Smooth muscle cell (in vitro differentiated cells): ENCODE results near the gene C5orf58. TPM values are rescaled to one million over a fixed set of nuclear protein-coding genes. Genes with fewer than 3 reads are reported as not detected.

ENCODE experiments used
- DNase-seq: peaks from one replicate; lab custom pipeline; 2025; ENCODE audit not compliant: unreplicated experiment; lab: John Stamatoyannopoulos, UW
- H2AFZ ChIP-seq: fragments of 200-600 bp; sonication (generic); 2 replicates; pipeline ENCODE4 v1.6.0; 2016; ENCODE audit warnings: antibody characterized with exemption, low read depth, mild to moderate bottlenecking
- H3F3A ChIP-seq: fragments of 200-600 bp; sonication (generic); 2 replicates; pipeline ENCODE4 v1.6.0; 2017; ENCODE audit warnings: antibody characterized with exemption, low read depth
- H3K27ac ChIP-seq: fragments of 200-600 bp; sonication (generic); 2 replicates; pipeline ENCODE4 v1.5.1; 2016; ENCODE audit warnings: low read depth, mild to moderate bottlenecking
- H3K27me3 ChIP-seq: fragments of 200-600 bp; sonication (generic); 2 replicates; pipeline ENCODE4 v1.6.1; 2016; ENCODE audit warnings: low read depth, mild to moderate bottlenecking
- H3K36me3 ChIP-seq: fragments of 200-600 bp; sonication (generic); 2 replicates; pipeline ENCODE4 v1.5.1; 2016; ENCODE audit warnings: low read depth
- H3K4me1 ChIP-seq: fragments of 200-600 bp; sonication (generic); 2 replicates; pipeline ENCODE4 v1.5.1; 2016; ENCODE audit warnings: low read depth
- H3K4me2 ChIP-seq: fragments of 200-600 bp; sonication (generic); 2 replicates; pipeline ENCODE4 v1.6.0; 2016; ENCODE audit warnings: mild to moderate bottlenecking
- H3K4me3 ChIP-seq: fragments of 200-600 bp; sonication (generic); 2 replicates; pipeline ENCODE4 v1.5.1; 2016; ENCODE audit warnings: mild to moderate bottlenecking
- H3K79me2 ChIP-seq: fragments of 200-600 bp; sonication (generic); 2 replicates; pipeline ENCODE4 v1.6.0; 2016; ENCODE audit warnings: low read depth, mild to moderate bottlenecking
- H3K9ac ChIP-seq: fragments of 200-600 bp; sonication (generic); 2 replicates; pipeline ENCODE4 v1.6.0; 2016; ENCODE audit warnings: low read depth
- H3K9me3 ChIP-seq: fragments of 200-600 bp; sonication (generic); replicated peaks from 2 replicates; pipeline ENCODE4 v1.5.1; 2016; ENCODE audit warnings: low read depth
- H4K20me1 ChIP-seq: fragments of 200-600 bp; sonication (generic); 2 replicates; pipeline ENCODE4 v1.6.0; 2016; ENCODE audit warnings: low read depth
- CTCF ChIP-seq: fragments of 200-600 bp; sonication (generic); IDR thresholded peaks from 2 replicates; pipeline ENCODE4 v1.5.1; 2017; ENCODE audit warnings: borderline replicate concordance, mild to moderate bottlenecking, antibody characterized with exemption; ENCODE audit not compliant: insufficient read depth, poor library complexity, severe bottlenecking
- WGBS: methylation state at CpG from one replicate; pipeline ENCODE4 v1.1.7; 2016; ENCODE audit warnings: low lambda C conversion rate; 5-methylcytosine and 5-hydroxymethylcytosine counted together
- polyA plus RNA-seq: library from polyadenylated mRNA; unstranded; fragments of >200 nt; fragmentation: Nextera tagmentation; extraction: Ambion mirVana; gene quantifications from 2 replicates; pipeline ENCODE4 v1.2.1, GENCODE V29; 2016
- total RNA-seq: library from RNA; depleted of rRNA; stranded (reverse); fragments of >200 nt; gene quantifications from 2 replicates; pipeline ENCODE4 v1.2.3, GENCODE V29; 2014

C5orf58 gene
- total and polyA plus RNA-seq, 2 experiments from 2014 or later: not detected

DNA sequence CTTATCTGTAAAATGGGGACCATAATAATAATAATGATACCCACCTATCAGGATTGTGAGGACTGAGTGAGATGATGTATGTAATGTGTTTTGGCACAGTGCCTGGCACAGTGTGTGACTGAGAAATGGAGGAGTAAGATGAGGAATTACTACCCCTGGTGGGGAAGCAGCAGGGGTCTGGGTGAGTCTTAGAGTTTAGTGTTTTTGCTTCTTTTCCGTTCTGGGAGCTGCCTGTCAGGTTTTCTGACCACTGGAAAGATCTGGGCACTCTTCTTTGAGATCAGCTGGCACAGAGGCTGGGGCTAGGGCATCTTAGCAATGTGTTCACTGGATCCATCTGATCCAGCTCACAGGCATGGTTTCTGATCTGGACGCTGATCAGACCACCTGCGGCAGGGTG lies 56.3 kb downstream of the C5orf58 start:
- Histone ChIP-seq H3F3A (no peaks in the 10 kb centered on the region), H3K4me1 (no peaks in the 10 kb centered on the region), H3K9ac (no peak overlapping the region), H3K27me3 (no peaks in the 10 kb centered on the region), H3K79me2 (no peaks in the 10 kb centered on the region), H3K9me3 (no peaks in the 10 kb centered on the region), H4K20me1 (no peaks in the 10 kb centered on the region), H3K36me3 (no peaks in the 10 kb centered on the region), H2AFZ (no peak overlapping the region), H3K4me3 (no peak overlapping the region), H3K4me2 (no peak overlapping the region), H3K27ac (no peak overlapping the region)
- DNase-seq: no peak
- TF ChIP-seq CTCF: no peak
- WGBS: 100% methylated on average over 3 of the region's 3 CpGs

- no peaks in the 10 kb centered on the region for H3F3A ChIP-seq
- H3K4me2 ChIP-seq: no peak overlapping the region
- H3K9ac ChIP-seq: no peak overlapping the region
- no peaks in the 10 kb centered on the region for H3K9me3 ChIP-seq
- no peaks in the 10 kb centered on the region for H3K4me1 ChIP-seq
- no peak overlapping the region for H2AFZ ChIP-seq
- TF ChIP-seq CTCF: no peak
- no peaks in the 10 kb centered on the region for H3K36me3 ChIP-seq
- no peak overlapping the region for H3K4me3 ChIP-seq
- 45% methylated on average over 4 of the region's 4 CpGs for WGBS
- no peak overlapping the region for H3K27ac ChIP-seq
- no peaks in the 10 kb centered on the region for H4K20me1 ChIP-seq
- no peaks in the 10 kb centered on the region for H3K79me2 ChIP-seq
- DNase-seq: no peak
- H3K27me3 ChIP-seq: no peaks in the 10 kb centered on the region
These were observed 57.0 kb downstream of the C5orf58 start for GRCh38 chr5:170289764-170290163.

GRCh38 chr5:170290498-170290897 lies 57.7 kb downstream of the C5orf58 start:
- no peak overlapping the region for H3K4me3 ChIP-seq
- H3K9ac ChIP-seq: no peak overlapping the region
- no peak for TF ChIP-seq CTCF
- no peak overlapping the region for H3K27ac ChIP-seq
- 92% methylated on average over 3 of the region's 3 CpGs for WGBS
- H3F3A ChIP-seq: no peaks in the 10 kb centered on the region
- H3K36me3 ChIP-seq: no peaks in the 10 kb centered on the region
- no peaks in the 10 kb centered on the region for H3K9me3 ChIP-seq
- no peak overlapping the region for H2AFZ ChIP-seq
- H3K79me2 ChIP-seq: no peaks in the 10 kb centered on the region
- no peak for DNase-seq
- no peaks in the 10 kb centered on the region for H4K20me1 ChIP-seq
- H3K4me1 ChIP-seq: no peaks in the 10 kb centered on the region
- H3K4me2 ChIP-seq: no peak overlapping the region
- H3K27me3 ChIP-seq: no peaks in the 10 kb centered on the region

GRCh38 chr5:170292179-170293104 lies 59.7 kb downstream of the C5orf58 start:
- Histone ChIP-seq H3K27ac (no peak overlapping the region), H3K79me2 (no peaks in the 10 kb centered on the region), H3F3A (no peaks in the 10 kb centered on the region), H3K4me2 (no peak overlapping the region), H3K9me3 (no peaks in the 10 kb centered on the region), H2AFZ (no peak overlapping the region), H3K36me3 (no peaks in the 10 kb centered on the region), H3K4me3 (no peak overlapping the region), H3K4me1 (no peaks in the 10 kb centered on the region), H3K27me3 (no peaks in the 10 kb centered on the region), H4K20me1 (no peaks in the 10 kb centered on the region), H3K9ac (no peak overlapping the region)
- 90% methylated on average over 4 of the region's 4 CpGs for WGBS
- no peak for TF ChIP-seq CTCF
- DNase-seq: no peak
